Epithelial cell of esophagus (primary cell): ENCODE measurements around the gene ALKBH6.
"Not testable (repeated sequence)": the region's sequence is repeated elsewhere in the genome, so short reads cannot be mapped to it uniquely, and the experiment has no call there.

ENCODE experiments used
- DNase-seq: peaks from one replicate; pipeline ENCODE4 v3.0.0; 2010; ENCODE audit warnings: low read depth
- H3K4me3 ChIP-seq: 2 replicates; pipeline ENCODE4 v1.5.1; 2011; ENCODE audit warnings: mild to moderate bottlenecking, low read length, control low read depth
- CTCF ChIP-seq: IDR thresholded peaks from 2 replicates; pipeline ENCODE4 v1.5.1; 2011; ENCODE audit warnings: low read depth, mild to moderate bottlenecking, low read length, control low read depth, inconsistent platforms; ENCODE audit not compliant: insufficient read depth; ENCODE audit errors: missing control alignments

ALKBH6 gene

GRCh38 chr19:36043952-36044351, 29.9 kb upstream of the ALKBH6 start:
- TF ChIP-seq CTCF, result no peak
- DNase-seq, result no peak
- no peak overlapping the region for H3K4me3 ChIP-seq

- DNase-seq, result peak; percentile 68
- no peak for TF ChIP-seq CTCF
- H3K4me3 ChIP-seq, result no peak overlapping the region
Observed at GRCh38 chr19:36041831-36042230, 27.8 kb upstream of the ALKBH6 start.

- H3K4me3 ChIP-seq, DNase-seq: not testable (repeated sequence)
Observed at GRCh38 chr19:36041092-36041491, 27.1 kb upstream of the ALKBH6 start.

GRCh38 chr19:36040495-36040894, 26.5 kb upstream of the ALKBH6 start:
- DNase-seq, result no peak
- TF ChIP-seq CTCF, result no peak
- no peak overlapping the region for H3K4me3 ChIP-seq

- no peak for DNase-seq
- H3K4me3 ChIP-seq, result peak within 1 kb of the TSS; percentile 21
- no peak for TF ChIP-seq CTCF
Observed at GRCh38 chr19:36032251-36033104, 18.5 kb upstream of the ALKBH6 start, which contains the start of gene CLIP3. Gene CLIP3 (minus strand): TSS chr19:36032873. CDS start chr19:36032357, 516 bp downstream.

- TF ChIP-seq CTCF, result no peak
- no peak for DNase-seq
- H3K4me3 ChIP-seq, result no peak overlapping the region
Observed at GRCh38 chr19:36031308-36031707, 17.3 kb upstream of the ALKBH6 start.

GRCh38 chr19:36030264-36031148, 16.5 kb upstream of the ALKBH6 start:
- DNase-seq, result peak; percentile 41
- H3K4me3 ChIP-seq, result no peak overlapping the region
- peak; percentile 28 for TF ChIP-seq CTCF
